HG02884 (cell line): ENCODE data around the gene RIPOR1.

Experiments used
- ATAC-seq: cut with Tn5 transposase; IDR thresholded peaks from one replicate; pipeline ENCODE4 v1.9.1; 2021; ENCODE audit warnings: mild to moderate bottlenecking, moderate library complexity; ENCODE audit not compliant: unreplicated experiment

RIPOR1 gene

GRCh38 chr16:67549936-67550335 lies 21.3 kb downstream of the RIPOR1 start:
- no peak for ATAC-seq

- no peak for ATAC-seq
Observed at GRCh38 chr16:67551091-67551490, 22.5 kb downstream of the RIPOR1 start.

- ATAC-seq, result no peak
Observed at GRCh38 chr16:67551972-67552371, 23.3 kb downstream of the RIPOR1 start.

- ATAC-seq, result no peak
Observed at GRCh38 chr16:67552476-67552875, 23.8 kb downstream of the RIPOR1 start.

- ATAC-seq, result no peak
Observed at GRCh38 chr16:67555795-67556212, 27.2 kb downstream of the RIPOR1 start.

- no peak for ATAC-seq
Observed at GRCh38 chr16:67558859-67559258, 30.2 kb downstream of the RIPOR1 start.

- no peak for ATAC-seq
Observed at GRCh38 chr16:67560827-67561342, 32.3 kb downstream of the RIPOR1 start.

- no peak for ATAC-seq
Observed at GRCh38 chr16:67561501-67561823, 32.8 kb downstream of the RIPOR1 start.

GRCh38 chr16:67561824-67562525 lies 33.3 kb downstream of the RIPOR1 start:
- ATAC-seq, result peak; percentile 75

GRCh38 chr16:67562526-67562917 lies 33.9 kb downstream of the RIPOR1 start, which contains the start of gene CTCF:
Gene CTCF, plus strand, starts transcription at chr16:67562526. Its CDS starts 48,307 bp downstream, at chr16:67610833.
- ATAC-seq, result peak; percentile 33

- peak; percentile 4 for ATAC-seq
Observed at GRCh38 chr16:67562918-67563707, 34.5 kb downstream of the RIPOR1 start.

- no peak for ATAC-seq
Observed at GRCh38 chr16:67563708-67564468, 35.3 kb downstream of the RIPOR1 start.

- ATAC-seq, result no peak
Observed at GRCh38 chr16:67565470-67566100, 37.0 kb downstream of the RIPOR1 start.

GRCh38 chr16:67571464-67571863 lies 42.8 kb downstream of the RIPOR1 start:
- ATAC-seq, result no peak

GRCh38 chr16:67571981-67572431 lies 43.4 kb downstream of the RIPOR1 start:
- ATAC-seq, result no peak

GRCh38 chr16:67579686-67580085 lies 51.1 kb downstream of the RIPOR1 start:
- ATAC-seq, result no peak

GRCh38 chr16:67580202-67580601 lies 51.6 kb downstream of the RIPOR1 start:
- no peak for ATAC-seq

- no peak for ATAC-seq
Observed at GRCh38 chr16:67593288-67593687, 64.7 kb downstream of the RIPOR1 start.

GRCh38 chr16:67593701-67594100 lies 65.1 kb downstream of the RIPOR1 start:
- no peak for ATAC-seq

- ATAC-seq, result no peak
Observed at GRCh38 chr16:67594256-67594915, 65.8 kb downstream of the RIPOR1 start.
